Pons (tissue), 1 donor: ENCODE results near the gene ZNF627.
A peak's percentile ranks its signal among the peaks of the same experiment; 100 is the strongest.
"Not testable (repeated sequence)": the region's sequence is repeated elsewhere in the genome, so short reads cannot be mapped to it uniquely, and the experiment has no call there.

Source experiments
- DNase-seq: peaks from one replicate; pipeline ENCODE4 v3.0.0-alpha.2; 2016; ENCODE audit warnings: low spot score

The ZNF627 gene

GRCh38 chr19:11624069-11624463 lies 26.8 kb downstream of the ZNF627 start:
- no peak for DNase-seq

DNA sequence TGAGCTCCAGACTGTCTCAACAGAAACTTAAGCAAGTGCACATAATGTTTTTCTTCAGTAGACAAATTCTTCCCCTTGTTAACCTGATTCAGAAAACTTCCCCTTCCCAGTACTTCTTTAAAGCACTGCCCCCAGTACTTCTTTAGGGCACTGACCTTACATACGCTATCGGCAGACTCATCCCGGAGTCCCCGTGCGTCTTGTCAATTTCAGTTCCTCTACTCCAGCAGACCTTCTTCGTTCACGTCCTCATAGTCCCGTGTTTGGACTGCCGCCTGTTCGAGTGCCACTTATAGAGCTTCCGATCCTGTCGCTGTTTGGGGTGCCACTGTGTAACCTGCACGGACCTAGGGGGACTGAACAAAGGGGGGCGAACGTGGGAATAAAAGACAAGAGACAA lies 29.0 kb downstream of the ZNF627 start:
- DNase-seq, result peak; percentile 45

DNA sequence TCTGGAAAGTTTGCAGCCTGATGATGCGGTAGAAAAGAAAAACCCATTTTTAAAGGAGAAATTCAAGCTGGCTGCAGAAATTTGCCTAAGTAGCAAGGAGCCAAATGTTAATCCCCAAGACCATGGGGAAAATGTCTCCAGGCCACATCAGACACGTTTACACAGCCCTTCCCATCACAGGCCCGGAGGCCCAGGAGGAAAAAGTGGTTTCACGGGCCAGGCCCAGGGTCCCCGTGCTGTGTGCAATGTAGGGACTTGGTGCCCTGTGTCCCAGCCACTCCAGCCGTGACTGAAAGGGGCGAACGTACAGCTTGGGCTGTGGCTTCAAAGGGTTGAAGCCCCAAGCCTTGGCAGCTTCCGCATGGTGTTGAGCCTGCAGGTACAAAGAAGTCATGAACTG lies 35.9 kb downstream of the ZNF627 start:
- no peak for DNase-seq

DNA sequence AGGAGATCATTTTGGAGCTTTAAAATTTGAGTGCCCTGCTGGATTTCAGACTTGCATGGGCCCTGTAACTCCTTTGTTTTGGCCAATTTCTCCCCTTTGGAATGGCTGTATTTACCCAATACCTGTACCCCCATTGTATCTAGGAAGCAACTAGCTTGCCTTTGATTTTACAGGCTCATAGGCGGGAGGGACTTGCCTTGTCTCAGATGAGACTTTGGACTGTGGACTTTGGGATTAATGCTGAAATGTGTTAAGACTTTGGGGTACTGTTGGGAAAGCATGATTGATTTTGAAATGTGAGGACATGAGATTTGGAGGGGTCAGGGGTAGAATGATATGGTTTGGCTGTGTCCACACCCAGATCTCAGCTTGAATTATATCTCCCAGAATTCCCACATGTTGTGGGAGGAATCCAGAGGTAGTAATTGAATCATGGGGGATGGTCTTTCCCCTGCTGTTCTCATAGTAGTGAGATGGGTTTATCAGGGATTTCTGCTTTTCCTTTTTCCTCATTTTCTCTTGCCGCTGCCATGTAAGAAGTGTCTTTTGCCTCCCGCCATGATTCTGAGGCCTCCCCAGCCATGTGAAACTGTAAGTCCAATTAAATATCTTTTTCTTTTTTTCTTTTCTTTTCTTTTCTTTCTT lies 36.9 kb downstream of the ZNF627 start:
- not testable (repeated sequence) for DNase-seq

DNA sequence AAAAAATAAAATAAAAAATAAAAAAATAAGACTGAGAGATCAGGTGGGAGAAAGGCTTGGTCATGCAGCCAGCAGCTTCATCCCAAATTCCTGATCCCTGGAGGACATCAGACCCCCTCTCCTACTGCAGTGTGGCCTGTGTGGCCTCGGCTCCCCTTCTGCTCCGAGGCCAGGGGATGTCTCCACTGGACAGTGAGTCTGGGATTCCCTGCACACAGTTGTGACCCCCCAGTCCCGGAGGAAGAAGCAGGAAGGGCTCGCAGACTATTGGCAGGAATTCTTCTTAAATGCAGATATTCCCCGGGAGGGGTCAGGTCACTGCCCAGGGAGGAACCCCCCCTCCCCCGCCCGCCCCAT lies 41.9 kb downstream of the ZNF627 start:
- no peak for DNase-seq

DNA sequence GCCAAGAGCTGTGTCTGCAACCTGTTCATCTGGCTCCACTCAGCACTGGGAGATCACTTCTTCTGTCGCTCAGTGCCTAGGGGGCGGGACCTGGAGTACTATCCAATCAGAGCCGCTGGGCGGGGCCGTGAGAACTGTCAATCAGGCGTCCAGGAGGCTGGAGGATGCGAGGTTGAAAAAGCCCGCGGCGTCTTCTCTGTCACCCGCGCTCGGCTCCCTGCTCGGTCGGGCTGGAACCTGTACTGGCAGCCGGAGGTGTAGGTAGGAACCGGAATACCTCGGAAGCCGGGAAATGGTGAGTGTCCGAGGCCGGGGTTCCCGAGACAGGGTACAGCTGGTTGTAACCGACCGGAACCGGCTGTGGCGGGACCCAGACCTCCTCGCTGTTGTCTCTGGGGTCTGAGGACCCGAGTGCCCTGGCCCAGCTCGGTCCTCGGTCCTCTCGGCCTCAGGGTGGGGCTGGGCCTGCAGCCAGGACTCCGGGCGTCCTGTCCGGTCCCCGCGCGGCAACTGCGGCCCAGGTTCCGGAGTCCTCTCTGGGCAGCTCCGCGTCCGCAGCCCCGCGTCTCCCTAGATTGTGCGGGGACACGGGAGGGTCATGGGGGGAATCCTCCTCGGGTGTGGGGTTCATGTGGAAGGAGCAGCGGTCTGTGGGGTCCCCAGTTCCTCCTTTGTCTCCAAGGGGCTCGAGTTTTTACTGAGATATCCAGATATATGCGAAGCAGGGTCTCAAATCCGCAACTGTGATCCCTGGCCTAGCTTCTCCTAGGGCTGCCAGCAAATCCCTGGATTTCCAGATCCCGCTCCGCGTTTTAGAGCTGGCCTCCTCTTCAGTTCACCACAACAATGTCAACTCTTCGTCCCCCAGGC lies 42.6 kb downstream of the ZNF627 start:
- peak; percentile 90 for DNase-seq

DNA sequence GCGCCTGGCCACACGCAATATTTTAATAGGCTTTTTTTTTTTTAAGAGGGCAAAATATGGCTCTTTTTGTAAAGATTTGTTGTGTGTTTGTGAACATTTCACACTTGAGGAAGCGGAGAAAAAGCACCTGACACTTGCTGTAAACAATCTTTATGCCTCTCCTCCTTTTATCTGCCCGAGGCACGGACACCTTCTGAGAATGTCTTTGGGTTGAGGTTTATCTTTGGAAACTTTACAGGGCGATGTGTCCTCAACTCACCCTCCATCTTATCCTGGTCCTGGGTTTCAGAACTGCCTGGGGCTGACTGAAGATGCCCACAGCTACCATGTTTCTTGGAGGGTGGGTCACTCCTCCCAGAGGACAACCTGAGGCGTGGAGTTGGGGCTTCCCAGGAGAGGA lies 44.0 kb downstream of the ZNF627 start:
- no peak for DNase-seq

DNA sequence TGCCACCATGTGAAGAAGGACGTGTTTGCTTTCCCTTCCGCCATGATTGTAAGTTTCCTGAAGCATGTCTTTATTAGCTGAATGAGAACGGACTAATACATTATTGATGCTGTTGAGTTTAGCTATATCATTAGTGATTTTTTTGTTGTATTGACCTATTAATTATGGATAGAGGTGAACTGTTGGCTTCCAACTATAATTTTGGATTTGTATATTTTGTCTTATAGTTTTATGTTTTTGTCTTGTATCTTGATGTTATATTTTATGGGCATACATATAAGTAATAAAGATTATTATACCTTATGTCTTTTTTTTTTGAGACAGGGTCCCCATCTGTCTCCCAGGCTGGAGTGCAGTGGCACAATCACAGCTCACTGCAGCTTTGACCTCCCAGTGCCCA lies 45.6 kb downstream of the ZNF627 start:
- DNase-seq, result no peak

- no peak for DNase-seq
These were observed 52.7 kb downstream of the ZNF627 start for GRCh38 chr19:11649941-11650340.

GRCh38 chr19:11651062-11651461 lies 53.8 kb downstream of the ZNF627 start:
- no peak for DNase-seq

DNA sequence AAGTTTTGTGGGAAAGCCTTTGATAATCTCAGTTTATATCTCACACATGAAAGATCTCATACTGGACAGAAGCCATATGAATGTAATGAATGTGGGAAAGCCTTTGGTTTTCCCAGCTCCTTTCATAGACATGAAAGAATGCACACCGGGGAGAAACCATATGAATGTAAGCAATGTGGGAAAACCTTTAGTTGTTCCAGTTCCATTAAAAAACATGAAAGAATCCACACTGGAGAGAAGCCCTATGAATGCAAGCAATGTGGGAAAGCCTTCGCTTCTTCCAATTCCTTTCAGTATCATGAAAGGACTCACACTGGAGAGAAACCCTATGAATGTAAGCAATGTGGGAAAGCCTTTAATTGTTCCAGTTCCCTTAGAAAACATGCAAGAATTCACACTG lies 54.8 kb downstream of the ZNF627 start:
- no peak for DNase-seq

- no peak for DNase-seq
These were observed 55.2 kb downstream of the ZNF627 start for GRCh38 chr19:11652492-11652891.

- DNase-seq, result no peak
These were observed 59.3 kb downstream of the ZNF627 start for GRCh38 chr19:11656535-11656934.

GRCh38 chr19:11657307-11657706 lies 60.0 kb downstream of the ZNF627 start:
- no peak for DNase-seq

- no peak for DNase-seq
These were observed 61.7 kb downstream of the ZNF627 start for GRCh38 chr19:11658970-11659369.

GRCh38 chr19:11659612-11660011 lies 62.3 kb downstream of the ZNF627 start:
- DNase-seq, result no peak

- no peak for DNase-seq
These were observed 65.0 kb downstream of the ZNF627 start for GRCh38 chr19:11662278-11662677.

- DNase-seq, result no peak
These were observed 65.9 kb downstream of the ZNF627 start for GRCh38 chr19:11663181-11663591.
